ENCODE measurements around the gene ATP2C1.

- TF ChIP-seq, protein P1, sequence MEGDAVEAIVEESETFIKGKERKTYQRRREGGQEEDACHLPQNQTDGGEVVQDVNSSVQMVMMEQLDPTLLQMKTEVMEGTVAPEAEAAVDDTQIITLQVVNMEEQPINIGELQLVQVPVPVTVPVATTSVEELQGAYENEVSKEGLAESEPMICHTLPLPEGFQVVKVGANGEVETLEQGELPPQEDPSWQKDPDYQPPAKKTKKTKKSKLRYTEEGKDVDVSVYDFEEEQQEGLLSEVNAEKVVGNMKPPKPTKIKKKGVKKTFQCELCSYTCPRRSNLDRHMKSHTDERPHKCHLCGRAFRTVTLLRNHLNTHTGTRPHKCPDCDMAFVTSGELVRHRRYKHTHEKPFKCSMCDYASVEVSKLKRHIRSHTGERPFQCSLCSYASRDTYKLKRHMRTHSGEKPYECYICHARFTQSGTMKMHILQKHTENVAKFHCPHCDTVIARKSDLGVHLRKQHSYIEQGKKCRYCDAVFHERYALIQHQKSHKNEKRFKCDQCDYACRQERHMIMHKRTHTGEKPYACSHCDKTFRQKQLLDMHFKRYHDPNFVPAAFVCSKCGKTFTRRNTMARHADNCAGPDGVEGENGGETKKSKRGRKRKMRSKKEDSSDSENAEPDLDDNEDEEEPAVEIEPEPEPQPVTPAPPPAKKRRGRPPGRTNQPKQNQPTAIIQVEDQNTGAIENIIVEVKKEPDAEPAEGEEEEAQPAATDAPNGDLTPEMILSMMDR (IDR thresholded peaks at IDR 0.05): no peak
- TF ChIP-seq EP300 (IDR thresholded peaks at IDR 0.05; ENCODE audit: low read depth) (no peak), POLR2A (IDR thresholded peaks at IDR 0.05) (no peak)
These were observed 24.4 kb downstream of the ATP2C1 start for GRCh38 chr3:130918328-130918727.
